ENCODE results near the gene APOD. TPM values are rescaled to one million over a fixed set of nuclear protein-coding genes. Genes with fewer than 3 reads are reported as not detected.

Gene APOD
- total RNA-seq, 1 experiment from 2014 or later = not detected

DNA sequence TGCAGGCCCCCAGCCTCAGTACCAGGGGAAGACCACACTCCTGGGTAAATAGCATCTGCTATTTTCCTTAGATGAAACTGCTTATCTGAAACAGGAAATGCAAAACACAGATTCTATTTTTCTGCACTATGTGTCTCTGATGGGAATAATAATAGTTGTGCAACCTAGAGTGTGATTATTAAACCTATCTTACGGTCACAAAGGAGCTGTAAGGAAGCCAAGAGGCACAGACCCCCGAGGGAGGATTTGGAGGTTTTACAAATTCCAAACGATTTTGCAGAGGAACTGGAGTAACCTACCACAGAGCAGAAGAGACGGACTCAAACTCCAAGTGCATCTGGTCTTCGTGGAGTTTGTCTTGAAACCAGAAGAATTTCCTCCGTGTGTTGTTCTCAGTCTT, 14.1 kb upstream of the APOD start:
- CTCF ChIA-PET = no interaction called here
- peaks cover 30% of the 10 kb centered on the region for H3K27me3 Mint-ChIP-seq (ENCODE audit: unreplicated experiment)
- H3K36me3 Mint-ChIP-seq (ENCODE audit: insufficient read depth, unreplicated experiment) = no peaks in the 10 kb centered on the region
- TF ChIP-seq, protein P1, sequence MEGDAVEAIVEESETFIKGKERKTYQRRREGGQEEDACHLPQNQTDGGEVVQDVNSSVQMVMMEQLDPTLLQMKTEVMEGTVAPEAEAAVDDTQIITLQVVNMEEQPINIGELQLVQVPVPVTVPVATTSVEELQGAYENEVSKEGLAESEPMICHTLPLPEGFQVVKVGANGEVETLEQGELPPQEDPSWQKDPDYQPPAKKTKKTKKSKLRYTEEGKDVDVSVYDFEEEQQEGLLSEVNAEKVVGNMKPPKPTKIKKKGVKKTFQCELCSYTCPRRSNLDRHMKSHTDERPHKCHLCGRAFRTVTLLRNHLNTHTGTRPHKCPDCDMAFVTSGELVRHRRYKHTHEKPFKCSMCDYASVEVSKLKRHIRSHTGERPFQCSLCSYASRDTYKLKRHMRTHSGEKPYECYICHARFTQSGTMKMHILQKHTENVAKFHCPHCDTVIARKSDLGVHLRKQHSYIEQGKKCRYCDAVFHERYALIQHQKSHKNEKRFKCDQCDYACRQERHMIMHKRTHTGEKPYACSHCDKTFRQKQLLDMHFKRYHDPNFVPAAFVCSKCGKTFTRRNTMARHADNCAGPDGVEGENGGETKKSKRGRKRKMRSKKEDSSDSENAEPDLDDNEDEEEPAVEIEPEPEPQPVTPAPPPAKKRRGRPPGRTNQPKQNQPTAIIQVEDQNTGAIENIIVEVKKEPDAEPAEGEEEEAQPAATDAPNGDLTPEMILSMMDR (IDR thresholded peaks at IDR 0.05; ENCODE audit: unreplicated experiment) = no peak
- no peak for DNase-seq
- no peaks in the 10 kb centered on the region for H3K4me1 Mint-ChIP-seq (ENCODE audit: low read depth, unreplicated experiment)
- intact Hi-C loops (cut with micrococcal nuclease; ENCODE audit: unreplicated experiment) = no loop called here
- H3K27ac Mint-ChIP-seq (ENCODE audit: unreplicated experiment) = no peak overlapping the region
- H3K9me3 Mint-ChIP-seq (ENCODE audit: low read depth, unreplicated experiment) = no peaks in the 10 kb centered on the region
- no peak overlapping the region for H3K4me3 Mint-ChIP-seq (ENCODE audit: low read depth, unreplicated experiment)
- no TSS peak for BruUV-seq (replicated peaks)

DNA sequence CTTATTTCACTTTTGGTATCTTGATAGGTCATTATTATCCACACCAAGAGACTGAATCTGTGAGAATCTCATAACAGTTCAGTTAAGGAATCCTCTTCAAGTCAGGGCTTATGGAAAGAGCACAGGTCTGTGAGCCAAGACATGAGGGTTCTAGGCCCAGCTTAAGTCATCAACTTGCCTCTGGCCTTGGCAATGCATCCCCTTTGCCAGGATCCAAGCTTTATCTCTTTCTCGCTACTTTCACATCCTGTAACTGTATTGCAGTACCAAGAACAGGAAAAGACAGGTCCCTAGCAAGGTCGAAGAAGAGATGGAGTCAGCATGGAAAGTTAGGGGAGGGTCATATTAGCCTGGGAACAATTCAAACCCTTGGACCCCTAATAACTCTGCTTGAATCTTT, 13.5 kb upstream of the APOD start:
- H3K4me3 Mint-ChIP-seq (ENCODE audit: low read depth, unreplicated experiment) = no peak overlapping the region
- peaks cover 30% of the 10 kb centered on the region for H3K27me3 Mint-ChIP-seq (ENCODE audit: unreplicated experiment)
- BruUV-seq (replicated peaks) = no TSS peak
- no peaks in the 10 kb centered on the region for H3K4me1 Mint-ChIP-seq (ENCODE audit: low read depth, unreplicated experiment)
- no peak overlapping the region for H3K27ac Mint-ChIP-seq (ENCODE audit: unreplicated experiment)
- no peak for DNase-seq
- TF ChIP-seq, protein P1 (IDR thresholded peaks at IDR 0.05; ENCODE audit: unreplicated experiment) = no peak
- no peaks in the 10 kb centered on the region for H3K36me3 Mint-ChIP-seq (ENCODE audit: insufficient read depth, unreplicated experiment)
- intact Hi-C loops (cut with micrococcal nuclease; ENCODE audit: unreplicated experiment) = no loop called here
- no peaks in the 10 kb centered on the region for H3K9me3 Mint-ChIP-seq (ENCODE audit: low read depth, unreplicated experiment)
- CTCF ChIA-PET = interaction anchor here (0.5 kb wide), 1 partner anchor 13 kb away, joined by 3 read pairs; no protein-coding TSS in a partner anchor

DNA sequence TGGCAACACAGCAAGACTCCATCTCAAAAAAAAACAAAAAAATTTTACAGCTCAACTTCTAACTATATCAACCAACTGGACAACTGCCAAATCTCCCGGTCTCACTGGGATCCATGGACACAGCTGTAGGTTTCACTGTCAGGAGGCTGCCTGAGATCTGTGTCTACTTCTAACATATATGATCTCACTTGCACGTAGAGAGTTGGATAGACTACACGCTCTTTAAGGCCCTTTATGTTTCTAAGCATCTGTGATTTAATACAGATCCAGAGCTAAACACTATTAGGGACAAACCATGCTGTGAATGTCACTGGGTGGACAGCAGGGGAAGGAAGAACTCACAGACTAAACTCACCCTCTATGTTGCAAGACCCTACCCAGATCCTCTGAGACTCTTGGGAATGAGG, 13.0 kb upstream of the APOD start:
- H3K36me3 Mint-ChIP-seq (ENCODE audit: insufficient read depth, unreplicated experiment) = no peaks in the 10 kb centered on the region
- no peak overlapping the region for H3K27ac Mint-ChIP-seq (ENCODE audit: unreplicated experiment)
- H3K4me1 Mint-ChIP-seq (ENCODE audit: low read depth, unreplicated experiment) = no peaks in the 10 kb centered on the region

DNA sequence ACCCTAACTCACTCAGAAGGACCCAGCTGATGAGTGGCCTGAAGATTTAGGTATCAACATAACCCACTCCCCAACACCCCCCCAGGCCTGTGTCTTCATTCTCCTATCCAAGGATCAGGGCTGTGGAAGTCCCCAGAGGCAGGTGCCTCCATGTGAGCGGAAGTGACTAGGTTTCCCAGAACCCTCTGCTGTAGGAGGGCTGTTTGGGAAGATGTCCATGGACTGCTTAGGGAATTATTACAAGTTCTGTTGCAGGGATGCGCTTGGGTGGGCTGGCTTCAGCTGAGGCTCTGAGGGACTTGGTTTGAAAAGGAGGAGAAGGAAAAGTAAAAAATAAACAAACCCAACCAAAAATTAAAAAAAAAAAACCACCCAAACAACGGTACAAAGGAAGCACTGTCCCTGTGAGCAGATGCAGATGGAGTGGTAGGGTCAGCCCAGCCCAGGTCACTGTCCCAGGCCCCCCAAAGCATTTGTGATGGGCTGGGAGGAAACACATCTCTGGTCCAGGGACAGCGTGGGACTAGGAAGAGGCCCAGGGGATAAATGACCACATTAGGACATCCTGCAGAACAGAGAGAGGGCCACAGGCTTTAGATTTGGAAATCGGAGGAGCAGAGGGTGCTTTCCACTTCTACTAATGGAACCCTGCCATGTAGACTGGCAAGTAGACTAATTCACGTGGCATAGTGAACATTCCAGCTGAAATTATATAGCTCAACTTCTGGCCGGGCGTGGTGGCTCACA, 12.2 kb upstream of the APOD start:
- H3K27ac Mint-ChIP-seq (ENCODE audit: unreplicated experiment) = no peak overlapping the region
- peaks cover 30% of the 10 kb centered on the region for H3K27me3 Mint-ChIP-seq (ENCODE audit: unreplicated experiment)
- CTCF ChIA-PET = no interaction called here
- no TSS peak for BruUV-seq (replicated peaks)
- DNase-seq = no peak
- intact Hi-C loops (cut with micrococcal nuclease; ENCODE audit: unreplicated experiment) = no loop called here
- H3K4me3 Mint-ChIP-seq (ENCODE audit: low read depth, unreplicated experiment) = no peak overlapping the region
- TF ChIP-seq, protein P1 (IDR thresholded peaks at IDR 0.05; ENCODE audit: unreplicated experiment) = no peak
- H3K36me3 Mint-ChIP-seq (ENCODE audit: insufficient read depth, unreplicated experiment) = no peaks in the 10 kb centered on the region
- H3K9me3 Mint-ChIP-seq (ENCODE audit: low read depth, unreplicated experiment) = no peaks in the 10 kb centered on the region
- no peaks in the 10 kb centered on the region for H3K4me1 Mint-ChIP-seq (ENCODE audit: low read depth, unreplicated experiment)

More for the DNA sequence above, 13.0 kb upstream of the APOD start:
- no TSS peak for BruUV-seq (replicated peaks)
- CTCF ChIA-PET = interaction anchor here (0.5 kb wide), 1 partner anchor 13 kb away, joined by 3 read pairs; no protein-coding TSS in a partner anchor
- peaks cover 30% of the 10 kb centered on the region for H3K27me3 Mint-ChIP-seq (ENCODE audit: unreplicated experiment)
- no peak overlapping the region for H3K4me3 Mint-ChIP-seq (ENCODE audit: low read depth, unreplicated experiment)
- H3K9me3 Mint-ChIP-seq (ENCODE audit: low read depth, unreplicated experiment) = no peaks in the 10 kb centered on the region
- no peak for DNase-seq
- TF ChIP-seq, protein P1 (IDR thresholded peaks at IDR 0.05; ENCODE audit: unreplicated experiment) = no peak
- intact Hi-C loops (cut with micrococcal nuclease; ENCODE audit: unreplicated experiment) = no loop called here

All from Calu3 (cell line).